ENCODE results near the gene FYN. TPM values are rescaled to one million over a fixed set of nuclear protein-coding genes. Genes with fewer than 3 reads are reported as not detected.

FYN gene
- total and polyA plus RNA-seq, 4 donors = 11.2 to 28.3 (median 19.7) TPM

GRCh38 chr6:111765763-111766162 is 107.5 kb downstream of the FYN start:
- Histone ChIP-seq H3K27ac (ENCODE audit: low read depth in 1 of 2, low read length in 2 of 2) (no peak overlapping the region), H3K36me3 (ENCODE audit: control insufficient read depth in 4 of 4, insufficient read depth in 3 of 4, low read depth in 1 of 4, low read length in 3 of 4) (no peaks in the 10 kb centered on the region), H3K4me1 (ENCODE audit: control insufficient read depth in 4 of 4, insufficient read depth in 4 of 4, low read length in 3 of 4) (no peaks in the 10 kb centered on the region), H3K9ac (ENCODE audit: low read depth in 1 of 2, low read length in 2 of 2) (no peak overlapping the region), H3K4me3 (ENCODE audit: low read depth in 1 of 3, low read length in 3 of 3) (no peak overlapping the region), H3K9me3 (ENCODE audit: control insufficient read depth in 4 of 4, low read length in 3 of 4) (no peaks in the 10 kb centered on the region), H3K27me3 (ENCODE audit: control insufficient read depth in 4 of 4, insufficient read depth in 4 of 4, low read length in 3 of 4) (no peaks in the 10 kb centered on the region)
- TF ChIP-seq REST (IDR thresholded peaks at IDR 0.05) = no peak
- DNase-seq (ENCODE audit: low spot score) = no peak
- WGBS = 88% methylated on average over 1 of the region's 1 CpG

GRCh38 chr6:111764238-111765175 is 108.7 kb downstream of the FYN start:
- H3K36me3 ChIP-seq (ENCODE audit: control insufficient read depth in 4 of 4, insufficient read depth in 3 of 4, low read depth in 1 of 4, low read length in 3 of 4) = no peaks in the 10 kb centered on the region
- no peak overlapping the region for H3K9ac ChIP-seq (ENCODE audit: low read depth in 1 of 2, low read length in 2 of 2)
- no peak for DNase-seq (ENCODE audit: low spot score)
- no peaks in the 10 kb centered on the region for H3K27me3 ChIP-seq (ENCODE audit: control insufficient read depth in 4 of 4, insufficient read depth in 4 of 4, low read length in 3 of 4)
- H3K4me1 ChIP-seq (ENCODE audit: control insufficient read depth in 4 of 4, insufficient read depth in 4 of 4, low read length in 3 of 4) = no peaks in the 10 kb centered on the region
- H3K4me3 ChIP-seq (ENCODE audit: low read depth in 1 of 3, low read length in 3 of 3) = no peak overlapping the region
- TF ChIP-seq NR2F2 (IDR thresholded peaks at IDR 0.05) (no peak), YY1 (IDR thresholded peaks at IDR 0.05) (no peak), FOXA1 (IDR thresholded peaks at IDR 0.05) (no peak), REST (IDR thresholded peaks at IDR 0.05) (no peak), RAD21 (IDR thresholded peaks at IDR 0.05) (no peak), TAF1 (conservative IDR thresholded peaks at IDR 0.05) (no peak), FOXA2 (IDR thresholded peaks at IDR 0.05) (no peak), HNF4G (IDR thresholded peaks at IDR 0.05) (no peak), JUND (IDR thresholded peaks at IDR 0.05) (no peak), SP1 (IDR thresholded peaks at IDR 0.05) (no peak), ZBTB33 (IDR thresholded peaks at IDR 0.05) (no peak), EGR1 (IDR thresholded peaks at IDR 0.05; ENCODE audit: low read depth in 2 of 2) (no peak), CTCF (IDR thresholded peaks at IDR 0.05; ENCODE audit: low read depth, low read length, missing input control) (no peak), GABPA (IDR thresholded peaks at IDR 0.05 in 1 of 2, conservative IDR thresholded peaks at IDR 0.05 in 1 of 2) (no peak), MAX (IDR thresholded peaks at IDR 0.05) (no peak)
- H3K27ac ChIP-seq (ENCODE audit: low read depth in 1 of 2, low read length in 2 of 2) = no peak overlapping the region
- WGBS = 79% methylated on average over 13 of the region's 13 CpGs
- H3K9me3 ChIP-seq (ENCODE audit: control insufficient read depth in 4 of 4, low read length in 3 of 4) = no peaks in the 10 kb centered on the region
